ENCODE measurements around the gene ERBB4. TPM values are rescaled to one million over a fixed set of nuclear protein-coding genes. Genes with fewer than 3 reads are reported as not detected.
"Not testable (repeated sequence)": the region's sequence is repeated elsewhere in the genome, so short reads cannot be mapped to it uniquely, and the experiment has no call there.

The ERBB4 gene
- polyA plus RNA-seq, 2 of the 4 experiments (the other 2 are of a cell fraction) = not detected

GRCh38 chr2:212242724-212243123 is 295.9 kb downstream of the ERBB4 start:
- Histone ChIP-seq H3K4me3 (no peak overlapping the region), H3K27ac (no peak overlapping the region), H3K4me1 (no peaks in the 10 kb centered on the region), H3K4me2 (no peak overlapping the region), H3K9me3 (no peaks in the 10 kb centered on the region)
- 40% methylated on average over 1 of the region's 1 CpG for WGBS (ENCODE audit: missing lambda C conversion rate)
- no peak for ATAC-seq
- no peak for FAIRE-seq
- ChIA-PET POLR2A (no interaction called here), CTCF (no interaction called here)
- no peak for TF ChIP-seq RAD21 (conservative IDR thresholded peaks at IDR 0.05 in 1 of 2, IDR thresholded peaks at IDR 0.05 in 1 of 2)
- no peak for TF ChIP-seq EP300 (IDR thresholded peaks at IDR 0.05)
- TF ChIP-seq RNF2 (IDR thresholded peaks at IDR 0.05; ENCODE audit: borderline replicate concordance, low read depth) = no peak
- TF ChIP-seq MYC (IDR thresholded peaks at IDR 0.05; ENCODE audit: borderline replicate concordance, low read length) = no peak
- no peak for TF ChIP-seq POLR2A (IDR thresholded peaks at IDR 0.05; ENCODE audit: low read length)
- no peak for TF ChIP-seq ATOH8 (CRISPR knock-in tag; IDR thresholded peaks at IDR 0.05; ENCODE audit: low read depth)
- no peak for DNase-seq (ENCODE audit: low read depth in 1 of 2, low spot score in 1 of 2)

- POLR2A ChIA-PET; CTCF ChIA-PET; ATAC-seq; H3K9me3 ChIP-seq; H3K4me3 ChIP-seq; H3K4me2 ChIP-seq; H3K27ac ChIP-seq; H3K4me1 ChIP-seq; FAIRE-seq; DNase-seq (ENCODE audit: low read depth in 1 of 2, low spot score in 1 of 2): not testable (repeated sequence)
- 68% methylated on average over 3 of the region's 3 CpGs for WGBS (ENCODE audit: missing lambda C conversion rate)
Observed at GRCh38 chr2:212238152-212238551, 300.4 kb downstream of the ERBB4 start.

- 39% methylated on average over 11 of the region's 13 CpGs for WGBS (ENCODE audit: missing lambda C conversion rate)
- ChIA-PET POLR2A (no interaction called here), CTCF (no interaction called here)
- no peak overlapping the region for H3K27ac ChIP-seq
- DNase-seq (ENCODE audit: low read depth in 1 of 2, low spot score in 1 of 2) (no peak), FAIRE-seq (no peak), ATAC-seq (no peak)
- H3K4me3 ChIP-seq = no peak overlapping the region
- H3K4me2 ChIP-seq = no peak overlapping the region
- TF ChIP-seq KDM5A (IDR thresholded peaks at IDR 0.05) = no peak
- no peak for TF ChIP-seq RFX5 (IDR thresholded peaks at IDR 0.05)
- no peak for TF ChIP-seq HOXA7 (CRISPR knock-in tag; IDR thresholded peaks at IDR 0.05)
- no peak for TF ChIP-seq HOXB5 (CRISPR knock-in tag; IDR thresholded peaks at IDR 0.05)
- TF ChIP-seq FOSL2 (IDR thresholded peaks at IDR 0.05) = no peak
- TF ChIP-seq FOSL2 (CRISPR knock-in tag; IDR thresholded peaks at IDR 0.05) = no peak
- no peak for TF ChIP-seq RAD21 (conservative IDR thresholded peaks at IDR 0.05 in 1 of 2, IDR thresholded peaks at IDR 0.05 in 1 of 2)
- no peak for TF ChIP-seq CBX8 (IDR thresholded peaks at IDR 0.05)
- TF ChIP-seq USF2 (IDR thresholded peaks at IDR 0.05) = no peak
- TF ChIP-seq BHLHE40 (IDR thresholded peaks at IDR 0.05; ENCODE audit: low read depth, low read length) = no peak
- no peak for TF ChIP-seq NR3C1 (IDR thresholded peaks at IDR 0.05)
- TF ChIP-seq FOSB (CRISPR knock-in tag; IDR thresholded peaks at IDR 0.05) = no peak
- TF ChIP-seq MYC (IDR thresholded peaks at IDR 0.05; ENCODE audit: borderline replicate concordance, low read length) = no peak
- no peak for TF ChIP-seq E2F6 (IDR thresholded peaks at IDR 0.05; ENCODE audit: borderline replicate concordance, low read depth)
- TF ChIP-seq PHF8 (IDR thresholded peaks at IDR 0.05; ENCODE audit: borderline replicate concordance, low read depth) = no peak
- TF ChIP-seq ZFP36 (IDR thresholded peaks at IDR 0.05; ENCODE audit: borderline replicate concordance, partially characterized antibody) = no peak
- TF ChIP-seq ZC3H11A (IDR thresholded peaks at IDR 0.05) = no peak
- TF ChIP-seq ELK1 (IDR thresholded peaks at IDR 0.05; ENCODE audit: low read depth, low read length) = no peak
- H3K9me3 ChIP-seq = no peaks in the 10 kb centered on the region
- H3K4me1 ChIP-seq = no peaks in the 10 kb centered on the region
Observed at GRCh38 chr2:212237350-212238095, 301.1 kb downstream of the ERBB4 start.
